HCT116 (cell line): Measurements from ENCODE around the gene PGR. TPM values are rescaled to one million over a fixed set of nuclear protein-coding genes. Genes with fewer than 3 reads are reported as not detected.

ENCODE experiments used
- ATAC-seq: fragments of 200-7000 bp; cut with Tn5 transposase; 2 replicates; pipeline ENCODE4 v1.9.1; 2020; ENCODE audit warnings: mild to moderate bottlenecking, moderate library complexity
- BruUV-seq: library from RNA; stranded (reverse); fragments of 400-500 nt; replicated peaks from 2 replicates; lab custom pipeline; 2021; lab: Mats Ljungman, UMichigan
- CTCF ChIA-PET: fragments of 300-600 bp; sonication (Branson Sonifier 250); formaldehyde crosslinking; loops from one replicate; lab custom pipeline; 2021; ENCODE audit warnings: antibody characterized with exemption; lab: Charles Lee
- POLR2A ChIA-PET: fragments of 300-600, 350-600 bp; sonication (Branson Sonifier 250); formaldehyde crosslinking; loops from one replicate; lab custom pipeline; 2021; ENCODE audit warnings: antibody characterized with exemption; lab: Charles Lee
- RAD21 ChIA-PET, 2 experiments: fragments of 300-600 bp; sonication (Branson Sonifier 250); formaldehyde crosslinking; loops; one replicate each; lab custom pipeline; 2023; ENCODE audit warnings: low total read pairs in 2 of 2; ENCODE audit not compliant: uncharacterized antibody in 2 of 2, unreplicated experiment in 2 of 2, low non-redundant PET in 1 of 2; lab: Charles Lee
- DNase-seq: peaks from one replicate; pipeline ENCODE4 v3.0.0-alpha.2; 2010; ENCODE audit warnings: low read depth, low spot score
- H2AFZ ChIP-seq: fragments of 200-600 bp; shearing (Covaris generic), sonication (generic); 2 replicates; pipeline ENCODE4 v1.6.1; 2017; ENCODE audit warnings: low read depth, mixed run types, mixed read lengths, antibody characterized with exemption, low read length; ENCODE audit not compliant: poor library complexity, severe bottlenecking
- H3K27ac ChIP-seq: 2 replicates; pipeline ENCODE4 v1.5.1; 2012; ENCODE audit warnings: low read depth, low read length
- H3K27me3 ChIP-seq: fragments of 200-600 bp; sonication (generic); 2 replicates; pipeline ENCODE4 v1.6.1; 2016; ENCODE audit warnings: mixed run types, low read length, mixed read lengths; ENCODE audit not compliant: insufficient read depth
- H3K36me3 ChIP-seq, 2 experiments: fragments of 200-500 bp in 1 of 2; fragments of 200-600 bp in 1 of 2; sonication (Bioruptor generic) in 1 of 2; sonication (generic) in 1 of 2; 2 replicates each; pipeline versions ENCODE4 v1.5.1 to v1.6.1; 2014 to 2016; ENCODE audit warnings: low read length in 2 of 2, inconsistent platforms in 1 of 2, mixed read lengths in 1 of 2, mixed run types in 1 of 2; ENCODE audit not compliant: insufficient read depth in 2 of 2, control insufficient read depth in 1 of 2
- H3K4me1 ChIP-seq, 2 experiments: fragments of 200-600 bp in 1 of 2; sonication (generic) in 1 of 2; 2 replicates each; pipeline versions ENCODE4 v1.5.1 to v1.6.1; 2012 to 2017; ENCODE audit warnings: low read length in 2 of 2, inconsistent platforms in 1 of 2, mild to moderate bottlenecking in 1 of 2, mixed read lengths in 1 of 2, mixed run types in 1 of 2, moderate library complexity in 1 of 2; ENCODE audit not compliant: insufficient read depth in 2 of 2, control insufficient read depth in 1 of 2
- H3K4me2 ChIP-seq: fragments of 200-600 bp; sonication (generic); 2 replicates; pipeline ENCODE4 v1.6.1; 2017; ENCODE audit warnings: mixed run types, low read length, mixed read lengths
- H3K4me3 ChIP-seq, 2 experiments: fragments of 200-600 bp in 1 of 2; sonication (generic) in 1 of 2; replicated peaks in 1 of 2; 2 replicates each; pipeline ENCODE4 v1.5.1; 2011 to 2016; ENCODE audit warnings: low read length in 2 of 2, control low read depth in 1 of 2, low read depth in 1 of 2, mild to moderate bottlenecking in 1 of 2, mixed read lengths in 1 of 2, mixed run types in 1 of 2
- H3K79me2 ChIP-seq: fragments of 200-600 bp; sonication (generic); 2 replicates; pipeline ENCODE4 v1.6.1; 2017; ENCODE audit warnings: mild to moderate bottlenecking, mixed run types, low read length, moderate library complexity, mixed read lengths; ENCODE audit not compliant: insufficient read depth
- H3K9ac ChIP-seq: fragments of 200-600 bp; sonication (generic); 2 replicates; pipeline ENCODE4 v1.6.1; 2016; ENCODE audit warnings: low read length, mixed read lengths
- H3K9me2 ChIP-seq: fragments of 200-600 bp; sonication (generic), shearing (Covaris generic); 2 replicates; pipeline ENCODE4 v1.6.1; 2017; ENCODE audit warnings: mixed run types, mild to moderate bottlenecking, moderate library complexity; ENCODE audit not compliant: insufficient read depth
- H3K9me3 ChIP-seq, 2 experiments: fragments of 200-500 bp in 1 of 2; fragments of 200-600 bp in 1 of 2; sonication (Bioruptor generic) in 1 of 2; sonication (generic) in 1 of 2; 2 replicates each; pipeline ENCODE4 v1.6.1; 2014 to 2017; ENCODE audit warnings: low read length in 2 of 2, mixed read lengths in 2 of 2, inconsistent platforms in 1 of 2, low read depth in 1 of 2, mild to moderate bottlenecking in 1 of 2, mixed run types in 1 of 2, moderate library complexity in 1 of 2; ENCODE audit not compliant: control insufficient read depth in 1 of 2, insufficient read depth in 1 of 2
- H4K20me1 ChIP-seq: fragments of 200-600 bp; sonication (generic), shearing (Covaris generic); 2 replicates; pipeline ENCODE4 v1.6.1; 2017; ENCODE audit warnings: mixed run types, mild to moderate bottlenecking, moderate library complexity; ENCODE audit not compliant: insufficient read depth
- ATF3 ChIP-seq: IDR thresholded peaks from 2 replicates; pipeline ENCODE4 v1.6.1; 2012
- ELF1 ChIP-seq: IDR thresholded peaks from 2 replicates; pipeline ENCODE4 v1.6.1; 2012; ENCODE audit warnings: low read depth, borderline replicate concordance
- REST ChIP-seq: IDR thresholded peaks from 2 replicates; pipeline ENCODE4 v1.6.1; 2012; ENCODE audit warnings: low read depth
- SIN3A ChIP-seq: IDR thresholded peaks from 2 replicates; pipeline ENCODE4 v1.6.1; 2012; ENCODE audit warnings: low read depth
- TCF7L2 ChIP-seq: IDR thresholded peaks from 2 replicates; pipeline ENCODE4 v1.7.0; 2011; ENCODE audit warnings: borderline replicate concordance, inconsistent platforms; ENCODE audit not compliant: insufficient read depth, insufficient read length; ENCODE audit errors: extremely low read depth
- ZBTB33 ChIP-seq: IDR thresholded peaks from 2 replicates; pipeline ENCODE4 v1.6.1; 2011; ENCODE audit warnings: mild to moderate bottlenecking, low read length, moderate library complexity; ENCODE audit not compliant: insufficient replicate concordance; ENCODE audit errors: extremely low read depth
- ZFX ChIP-seq: fragments of 450-650 bp; IDR thresholded peaks from 2 replicates; pipeline ENCODE4 v1.6.1; 2017
- intact Hi-C: fragments of 100-400 bp; cut with micrococcal nuclease; formaldehyde crosslinking; loops from 2 replicates; pipeline ENCODE4 v1.10.0; 2022
- total RNA-seq: library from RNA; stranded (reverse); gene quantifications from one replicate; pipeline ENCODE4 v1.2.1, GENCODE V29; 2021; ENCODE audit not compliant: unreplicated experiment

Gene PGR
- total RNA-seq, 1 experiment from 2014 or later = not detected

GRCh38 chr11:100984668-100985067, 144.9 kb downstream of the PGR start:
- no TSS peak for BruUV-seq
- no peak overlapping the region for H3K4me2 ChIP-seq

More at GRCh38 chr11:100984668-100985067, 144.9 kb downstream of the PGR start:
- Histone ChIP-seq H3K9me3 (no peaks in the 10 kb centered on the region), H3K9ac (no peak overlapping the region), H3K27me3 (no peaks in the 10 kb centered on the region), H4K20me1 (no peaks in the 10 kb centered on the region), H3K9me2 (no peaks in the 10 kb centered on the region), H3K36me3 (no peaks in the 10 kb centered on the region), H3K4me3 (no peak overlapping the region), H3K79me2 (no peaks in the 10 kb centered on the region), H3K4me1 (no peaks in the 10 kb centered on the region), H2AFZ (no peak overlapping the region), H3K27ac (no peak overlapping the region)
- DNase-seq = no peak
- RAD21 ChIA-PET = no interaction called here
- intact Hi-C loops = no loop called here
- CTCF ChIA-PET = no interaction called here
- TF ChIP-seq ATF3 (no peak), ZBTB33 (no peak), ELF1 (no peak), REST (no peak), TCF7L2 (no peak), ZFX (no peak), SIN3A (no peak)
- no peak for ATAC-seq
- POLR2A ChIA-PET = no interaction called here
